ENCODE measurements around the gene VEGFA. TPM values are rescaled to one million over a fixed set of nuclear protein-coding genes. Genes with fewer than 3 reads are reported as not detected.

VEGFA gene
- polyA plus RNA-seq, 2 of the 4 experiments (the other 2 are of a cell fraction), result 35.8 to 83.7 TPM

DNA sequence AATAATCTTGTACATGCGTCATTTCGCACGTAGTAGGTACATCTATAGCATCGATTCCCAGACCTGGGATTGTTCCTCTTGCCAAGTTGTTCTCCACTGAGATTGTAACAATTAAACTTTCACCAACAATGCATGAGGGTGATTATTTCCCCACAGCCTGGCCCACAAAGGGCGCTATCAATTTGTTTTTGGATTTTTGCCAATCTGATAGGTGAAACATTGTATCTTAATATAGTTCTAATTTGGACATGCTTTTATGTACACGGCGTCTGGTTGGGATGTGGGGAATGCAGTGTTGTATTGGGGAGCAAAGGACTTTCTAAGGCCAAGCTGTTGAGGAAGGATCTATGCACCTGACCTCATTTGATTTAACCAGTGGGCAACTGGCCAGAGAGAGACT lies 59.5 kb downstream of the VEGFA start:
- ChIA-PET POLR2A (no interaction called here), CTCF (no interaction called here)
- no peak for DNase-seq (ENCODE audit: low read depth in 1 of 2, low spot score in 1 of 2)
- Histone ChIP-seq H3K27ac (no peak overlapping the region), H3K4me2 (no peak overlapping the region), H3K4me3 (no peak overlapping the region), H3K4me1 (peaks cover 10% of the 10 kb centered on the region), H3K9me3 (no peaks in the 10 kb centered on the region)
- ATAC-seq, result no peak
- 77% methylated on average over 7 of the region's 7 CpGs for WGBS (ENCODE audit: missing lambda C conversion rate)
- TF ChIP-seq ZFP36 (IDR thresholded peaks at IDR 0.05; ENCODE audit: borderline replicate concordance, partially characterized antibody), result no peak
- no peak for TF ChIP-seq EP300 (IDR thresholded peaks at IDR 0.05)
- TF ChIP-seq RNF2 (IDR thresholded peaks at IDR 0.05; ENCODE audit: borderline replicate concordance, low read depth), result no peak
- no peak for FAIRE-seq

DNA sequence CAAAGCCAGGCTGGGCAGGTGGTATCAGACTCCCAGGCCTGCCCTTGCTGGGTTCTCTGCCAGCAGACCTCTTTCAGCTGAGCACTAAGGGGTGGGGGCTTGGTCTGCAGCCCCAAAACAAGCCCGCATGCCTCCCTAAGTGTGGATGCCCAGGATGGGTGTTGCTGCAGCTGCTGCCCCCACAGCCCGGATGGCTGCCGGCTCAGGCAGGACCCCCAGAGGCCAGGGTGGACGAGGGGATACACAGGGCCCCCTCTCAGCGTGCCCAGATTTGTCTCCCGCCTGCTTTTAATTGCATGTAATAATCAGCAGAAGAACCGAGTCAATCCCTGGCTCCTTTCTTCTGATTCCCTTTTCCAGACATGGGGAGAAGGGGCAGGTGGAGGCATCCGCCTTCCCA lies 60.8 kb downstream of the VEGFA start:
- 64% methylated on average over 4 of the region's 8 CpGs for WGBS (ENCODE audit: missing lambda C conversion rate)
- CTCF ChIA-PET, result no interaction called here

DNA sequence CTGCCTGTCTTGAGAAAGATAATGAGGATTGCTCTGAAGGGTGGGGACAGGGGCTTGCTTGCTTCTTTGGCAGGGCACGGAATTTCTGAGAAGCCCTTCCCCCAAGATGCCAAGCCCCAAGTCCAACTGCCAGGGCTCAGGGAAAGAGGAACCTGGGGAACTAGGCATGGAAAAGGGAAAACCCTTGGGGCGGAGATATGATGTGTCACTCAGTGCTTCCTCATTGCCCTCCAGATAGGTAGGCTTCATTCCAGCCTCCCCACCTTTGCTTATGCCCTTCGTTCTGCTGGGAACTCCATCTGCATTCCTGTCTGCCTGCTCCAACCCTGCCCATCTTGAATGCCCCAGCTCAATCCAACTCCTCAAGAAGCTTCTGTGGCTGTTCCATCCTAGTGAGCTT lies 61.2 kb downstream of the VEGFA start:
- CTCF ChIA-PET, result interaction anchor here (1.2 to 1.6 kb wide), 2 partner anchors 243 to 247 kb away, joined by 3 to 4 read pairs; no protein-coding TSS in a partner anchor
- no peak overlapping the region for H3K4me3 ChIP-seq
- H3K27ac ChIP-seq, result no peak overlapping the region
- FAIRE-seq, result no peak
- H3K9me3 ChIP-seq, result no peaks in the 10 kb centered on the region
- 94% methylated on average over 3 of the region's 3 CpGs for WGBS (ENCODE audit: missing lambda C conversion rate)
- H3K4me1 ChIP-seq, result peaks cover 8% of the 10 kb centered on the region
- no peak for DNase-seq (ENCODE audit: low read depth in 1 of 2, low spot score in 1 of 2)
- ATAC-seq, result no peak
- no peak overlapping the region for H3K4me2 ChIP-seq
- POLR2A ChIA-PET, result no interaction called here
- TF ChIP-seq, protein P1, sequence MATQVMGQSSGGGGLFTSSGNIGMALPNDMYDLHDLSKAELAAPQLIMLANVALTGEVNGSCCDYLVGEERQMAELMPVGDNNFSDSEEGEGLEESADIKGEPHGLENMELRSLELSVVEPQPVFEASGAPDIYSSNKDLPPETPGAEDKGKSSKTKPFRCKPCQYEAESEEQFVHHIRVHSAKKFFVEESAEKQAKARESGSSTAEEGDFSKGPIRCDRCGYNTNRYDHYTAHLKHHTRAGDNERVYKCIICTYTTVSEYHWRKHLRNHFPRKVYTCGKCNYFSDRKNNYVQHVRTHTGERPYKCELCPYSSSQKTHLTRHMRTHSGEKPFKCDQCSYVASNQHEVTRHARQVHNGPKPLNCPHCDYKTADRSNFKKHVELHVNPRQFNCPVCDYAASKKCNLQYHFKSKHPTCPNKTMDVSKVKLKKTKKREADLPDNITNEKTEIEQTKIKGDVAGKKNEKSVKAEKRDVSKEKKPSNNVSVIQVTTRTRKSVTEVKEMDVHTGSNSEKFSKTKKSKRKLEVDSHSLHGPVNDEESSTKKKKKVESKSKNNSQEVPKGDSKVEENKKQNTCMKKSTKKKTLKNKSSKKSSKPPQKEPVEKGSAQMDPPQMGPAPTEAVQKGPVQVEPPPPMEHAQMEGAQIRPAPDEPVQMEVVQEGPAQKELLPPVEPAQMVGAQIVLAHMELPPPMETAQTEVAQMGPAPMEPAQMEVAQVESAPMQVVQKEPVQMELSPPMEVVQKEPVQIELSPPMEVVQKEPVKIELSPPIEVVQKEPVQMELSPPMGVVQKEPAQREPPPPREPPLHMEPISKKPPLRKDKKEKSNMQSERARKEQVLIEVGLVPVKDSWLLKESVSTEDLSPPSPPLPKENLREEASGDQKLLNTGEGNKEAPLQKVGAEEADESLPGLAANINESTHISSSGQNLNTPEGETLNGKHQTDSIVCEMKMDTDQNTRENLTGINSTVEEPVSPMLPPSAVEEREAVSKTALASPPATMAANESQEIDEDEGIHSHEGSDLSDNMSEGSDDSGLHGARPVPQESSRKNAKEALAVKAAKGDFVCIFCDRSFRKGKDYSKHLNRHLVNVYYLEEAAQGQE (IDR thresholded peaks at IDR 0.05), result no peak
- TF ChIP-seq POLR2AphosphoS2 (conservative IDR thresholded peaks at IDR 0.05; ENCODE audit: low read length) (no peak), FOSL2 (IDR thresholded peaks at IDR 0.05) (no peak), FOSL2 (CRISPR knock-in tag; IDR thresholded peaks at IDR 0.05) (no peak), HDAC2 (IDR thresholded peaks at IDR 0.05) (no peak), CEBPB (IDR thresholded peaks at IDR 0.05) (no peak), GATA3 (IDR thresholded peaks at IDR 0.05; ENCODE audit: borderline replicate concordance) (no peak), EP300 (IDR thresholded peaks at IDR 0.05) (no peak)

More for the DNA sequence above, 60.8 kb downstream of the VEGFA start:
- TF ChIP-seq JUNB (IDR thresholded peaks at IDR 0.05), result no peak
- TF ChIP-seq, protein P2, sequence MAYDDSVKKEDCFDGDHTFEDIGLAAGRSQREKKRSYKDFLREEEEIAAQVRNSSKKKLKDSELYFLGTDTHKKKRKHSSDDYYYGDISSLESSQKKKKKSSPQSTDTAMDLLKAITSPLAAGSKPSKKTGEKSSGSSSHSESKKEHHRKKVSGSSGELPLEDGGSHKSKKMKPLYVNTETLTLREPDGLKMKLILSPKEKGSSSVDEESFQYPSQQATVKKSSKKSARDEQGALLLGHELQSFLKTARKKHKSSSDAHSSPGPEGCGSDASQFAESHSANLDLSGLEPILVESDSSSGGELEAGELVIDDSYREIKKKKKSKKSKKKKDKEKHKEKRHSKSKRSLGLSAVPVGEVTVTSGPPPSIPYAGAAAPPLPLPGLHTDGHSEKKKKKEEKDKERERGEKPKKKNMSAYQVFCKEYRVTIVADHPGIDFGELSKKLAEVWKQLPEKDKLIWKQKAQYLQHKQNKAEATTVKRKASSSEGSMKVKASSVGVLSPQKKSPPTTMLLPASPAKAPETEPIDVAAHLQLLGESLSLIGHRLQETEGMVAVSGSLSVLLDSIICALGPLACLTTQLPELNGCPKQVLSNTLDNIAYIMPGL (CRISPR knock-in tag; IDR thresholded peaks at IDR 0.05; ENCODE audit: borderline replicate concordance), result no peak
- no peak for TF ChIP-seq ZSCAN20 (CRISPR knock-in tag; IDR thresholded peaks at IDR 0.05)
- no peak for TF ChIP-seq ZNF302 (CRISPR knock-in tag; IDR thresholded peaks at IDR 0.05)
- no peak for TF ChIP-seq EHMT2 (IDR thresholded peaks at IDR 0.05; ENCODE audit: low read depth)
- TF ChIP-seq, protein P3, sequence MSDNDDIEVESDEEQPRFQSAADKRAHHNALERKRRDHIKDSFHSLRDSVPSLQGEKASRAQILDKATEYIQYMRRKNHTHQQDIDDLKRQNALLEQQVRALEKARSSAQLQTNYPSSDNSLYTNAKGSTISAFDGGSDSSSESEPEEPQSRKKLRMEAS (IDR thresholded peaks at IDR 0.05), result no peak
- Histone ChIP-seq H3K4me3 (no peak overlapping the region), H3K9me3 (no peaks in the 10 kb centered on the region), H3K27ac (no peak overlapping the region), H3K4me2 (no peak overlapping the region), H3K4me1 (peaks cover 8% of the 10 kb centered on the region)
- DNase-seq (ENCODE audit: low read depth in 1 of 2, low spot score in 1 of 2), result no peak
- POLR2A ChIA-PET, result no interaction called here
- ATAC-seq, result no peak
- no peak for FAIRE-seq

All from A549 (cell line).